SK-N-SH (cell line): ENCODE measurements around the gene CMA1. TPM values are rescaled to one million over a fixed set of nuclear protein-coding genes. Genes with fewer than 3 reads are reported as not detected.
"Not testable (repeated sequence)": the region's sequence is repeated elsewhere in the genome, so short reads cannot be mapped to it uniquely, and the experiment has no call there.

ENCODE experiments used
- CTCF ChIA-PET: fragments of 300-600, 350-600 bp; formaldehyde crosslinking; extraction: SDS; loops from one replicate; lab custom pipeline; 2021; lab: Yijun Ruan, JAX
- POLR2A ChIA-PET: fragments of 350-600 bp; sonication (Branson Sonifier 250); formaldehyde crosslinking; extraction: SDS; loops from one replicate; lab custom pipeline; 2020; ENCODE audit warnings: antibody characterized with exemption, inconsistent platforms; lab: Yijun Ruan, JAX
- DNase-seq: peaks from one replicate; pipeline ENCODE4 v3.0.0; 2012
- H2AFZ ChIP-seq: fragments of 200-600 bp; sonication (generic); 2 replicates; pipeline ENCODE4 v1.8.1; 2016; ENCODE audit warnings: antibody characterized with exemption, mild to moderate bottlenecking, low read depth
- H3F3A ChIP-seq: fragments of 200-600 bp; sonication (generic); replicated peaks from 2 replicates; pipeline ENCODE3; 2016; ENCODE audit warnings: antibody characterized with exemption, mild to moderate bottlenecking; ENCODE audit not compliant: insufficient read depth
- H3K27ac ChIP-seq, 2 experiments: fragments of 200-500 bp in 1 of 2; fragments of 200-600 bp in 1 of 2; sonication (Bioruptor generic) in 1 of 2; sonication (generic), shearing (Covaris generic) in 1 of 2; 2 replicates each; pipeline versions ENCODE4 v1.5.1 to v1.6.1; 2014 to 2016; ENCODE audit warnings: low read depth in 2 of 2, inconsistent platforms in 1 of 2, low read length in 1 of 2, mild to moderate bottlenecking in 1 of 2, mixed read lengths in 1 of 2
- H3K27me3 ChIP-seq: fragments of 200-600 bp; sonication (generic), shearing (Covaris generic); 2 replicates; pipeline ENCODE4 v1.6.1; 2016; ENCODE audit warnings: mixed run types; ENCODE audit not compliant: insufficient read depth
- H3K36me3 ChIP-seq, 2 experiments: fragments of 200-500 bp in 1 of 2; fragments of 200-600 bp in 1 of 2; sonication (Bioruptor generic) in 1 of 2; sonication (generic) in 1 of 2; replicated peaks in 1 of 2; 2 replicates each; pipeline versions ENCODE3 to v1.5.1; 2014 to 2016; ENCODE audit warnings: low read length in 1 of 2, mild to moderate bottlenecking in 1 of 2; ENCODE audit not compliant: insufficient read depth in 2 of 2, control insufficient read depth in 1 of 2
- H3K4me1 ChIP-seq, 2 experiments: fragments of 200-500 bp in 1 of 2; fragments of 200-600 bp in 1 of 2; sonication (Bioruptor generic) in 1 of 2; sonication (generic), shearing (Covaris generic) in 1 of 2; 2 replicates each; pipeline versions ENCODE4 v1.5.1 to v1.6.1; 2014 to 2016; ENCODE audit warnings: low read depth in 1 of 2, low read length in 1 of 2, mixed run types in 1 of 2; ENCODE audit not compliant: insufficient read depth in 2 of 2, control insufficient read depth in 1 of 2
- H3K4me2 ChIP-seq: fragments of 200-600 bp; sonication (generic), shearing (Covaris generic); 2 replicates; pipeline ENCODE4 v1.6.1; 2017; ENCODE audit warnings: mixed run types
- H3K4me3 ChIP-seq, 2 experiments: fragments of 200-500 bp in 1 of 2; fragments of 200-600 bp in 1 of 2; sonication (Bioruptor generic) in 1 of 2; sonication (generic), shearing (Covaris generic) in 1 of 2; 2 replicates each; pipeline versions ENCODE4 v1.5.1 to v1.8.1; 2014 to 2016; ENCODE audit warnings: low read depth in 2 of 2, inconsistent platforms in 1 of 2, low read length in 1 of 2, mild to moderate bottlenecking in 1 of 2, mixed read lengths in 1 of 2, moderate library complexity in 1 of 2
- H3K79me2 ChIP-seq: fragments of 200-600 bp; sonication (generic); 2 replicates; pipeline ENCODE4 v1.8.1; 2017; ENCODE audit warnings: mild to moderate bottlenecking; ENCODE audit not compliant: insufficient read depth
- H3K9ac ChIP-seq: fragments of 200-600 bp; sonication (generic); 2 replicates; pipeline ENCODE4 v1.6.1; 2017; ENCODE audit warnings: mixed run types
- H3K9me2 ChIP-seq: fragments of 200-600 bp; sonication (generic); 2 replicates; pipeline ENCODE4 v1.6.1; 2017; ENCODE audit warnings: mixed run types
- H3K9me3 ChIP-seq: fragments of 200-600 bp; sonication (generic); 2 replicates; pipeline ENCODE4 v1.6.1; 2017; ENCODE audit warnings: mixed run types, mild to moderate bottlenecking, moderate library complexity
- H4K20me1 ChIP-seq: fragments of 200-600 bp; sonication (generic); 2 replicates; pipeline ENCODE4 v1.6.1; 2017; ENCODE audit warnings: mild to moderate bottlenecking, mixed run types; ENCODE audit not compliant: insufficient read depth
- GABPA ChIP-seq: IDR thresholded peaks from 2 replicates; pipeline ENCODE4 v1.4.0; 2012; ENCODE audit warnings: low read depth, mild to moderate bottlenecking
- IRF3 ChIP-seq: fragments of 150-350 bp; IDR thresholded peaks from 2 replicates; pipeline ENCODE4 v1.6.1; 2016; ENCODE audit warnings: mild to moderate bottlenecking, low read depth, low read length
- MEF2A ChIP-seq: IDR thresholded peaks from 2 replicates; pipeline ENCODE4 v1.4.0; 2012; ENCODE audit warnings: low read depth, borderline replicate concordance
- NRF1 ChIP-seq: IDR thresholded peaks from 2 replicates; pipeline ENCODE4 v1.6.1; 2012; ENCODE audit warnings: low read depth, mild to moderate bottlenecking, low read length
- POLR2AphosphoS5 ChIP-seq: IDR thresholded peaks from 2 replicates; pipeline ENCODE4 v1.6.1; 2012; ENCODE audit warnings: low read depth, low read length
- REST ChIP-seq: IDR thresholded peaks from 2 replicates; pipeline ENCODE4 v1.6.1; 2012; ENCODE audit warnings: mild to moderate bottlenecking, low read depth, low read length, moderate library complexity
- SMC3 ChIP-seq: IDR thresholded peaks from 2 replicates; pipeline ENCODE4 v1.6.1; 2012; ENCODE audit warnings: low read depth, low read length, improper control_type of control experiment
- TCF12 ChIP-seq: IDR thresholded peaks from 2 replicates; pipeline ENCODE4 v1.4.0; 2012
- USF2 ChIP-seq: fragments of 150-350 bp; IDR thresholded peaks from 2 replicates; pipeline ENCODE4 v1.6.1; 2017; ENCODE audit warnings: antibody characterized with exemption, low read length, low read depth, borderline replicate concordance
- whole genome bisulfite sequencing: methylation state at CpG from one replicate; pipeline ENCODE4 v1.1.6; 2017; ENCODE audit warnings: low lambda C conversion rate; 5-methylcytosine and 5-hydroxymethylcytosine counted together
- polyA plus RNA-seq, 3 experiments: library from polyadenylated mRNA; depleted of rRNA; stranded (reverse); fragments of >200 nt; gene quantifications; 2 replicates each; pipeline ENCODE4 v1.2.3, GENCODE V29; 2012

The CMA1 gene
- polyA plus RNA-seq (2012; rRNA removed) = not detected in 2 replicates
- not detected in 2 replicates for polyA plus RNA-seq (2012; cell fraction: cytosol; rRNA removed)
- polyA plus RNA-seq (2012; cell fraction: nucleus; rRNA removed) = not detected in 2 replicates

- Histone ChIP-seq H3K36me3 (no peaks in the 10 kb centered on the region), H2AFZ (no peak within 1 kb of the TSS), H3K4me3 (no peak within 1 kb of the TSS), H3F3A (no peaks in the 10 kb centered on the region), H3K4me2 (no peak within 1 kb of the TSS), H3K79me2 (no peaks in the 10 kb centered on the region), H3K9me2 (no peaks in the 10 kb centered on the region), H3K4me1 (no peaks in the 10 kb centered on the region), H3K9me3 (no peaks in the 10 kb centered on the region), H3K27ac (no peak within 1 kb of the TSS), H4K20me1 (no peaks in the 10 kb centered on the region), H3K27me3 (no peaks in the 10 kb centered on the region), H3K9ac (no peak within 1 kb of the TSS)
- POLR2A ChIA-PET = no interaction called here
- CTCF ChIA-PET = no interaction called here
- TF ChIP-seq POLR2AphosphoS5 (no peak), MEF2A (no peak), GABPA (no peak)
- no peak for DNase-seq
- WGBS = 0% methylated on average over 3 of the region's 3 CpGs
These were observed at the start of gene CMA1 for GRCh38 chr14:24508155-24508840. Gene CMA1 (minus strand): TSS chr14:24508265. CDS start chr14:24508235, 30 bp downstream.

- no peak overlapping the region for H3K9ac ChIP-seq
- POLR2A ChIA-PET = no interaction called here
- TF ChIP-seq TCF12 = no peak
- TF ChIP-seq POLR2AphosphoS5 = no peak
- no peak for TF ChIP-seq SMC3
- no peak for TF ChIP-seq NRF1
- TF ChIP-seq USF2 = no peak
- no peak for TF ChIP-seq REST
- no peak for TF ChIP-seq IRF3
- H3K9me3 ChIP-seq = no peaks in the 10 kb centered on the region
- H3K4me1 ChIP-seq = no peaks in the 10 kb centered on the region
- CTCF ChIA-PET = no interaction called here
- no peaks in the 10 kb centered on the region for H3K27me3 ChIP-seq
- H3F3A ChIP-seq = peaks cover 4% of the 10 kb centered on the region
- H3K79me2 ChIP-seq = no peaks in the 10 kb centered on the region
- no peaks in the 10 kb centered on the region for H3K36me3 ChIP-seq
- no peak overlapping the region for H3K4me2 ChIP-seq
- 1% methylated on average over 4 of the region's 4 CpGs for WGBS
- no peak for DNase-seq
- H3K4me3 ChIP-seq = no peak overlapping the region
- no peak overlapping the region for H2AFZ ChIP-seq
- H4K20me1 ChIP-seq = no peaks in the 10 kb centered on the region
- no peak overlapping the region for H3K27ac ChIP-seq
- no peaks in the 10 kb centered on the region for H3K9me2 ChIP-seq
These were observed 48.7 kb upstream of the CMA1 start for GRCh38 chr14:24556756-24557155.

GRCh38 chr14:24549064-24549463 is 41.0 kb upstream of the CMA1 start:
- H3K9me2 ChIP-seq, H3K9me3 ChIP-seq, DNase-seq, H3K27ac ChIP-seq, H3K79me2 ChIP-seq, H2AFZ ChIP-seq, H3K36me3 ChIP-seq, CTCF ChIA-PET, H3K4me1 ChIP-seq, H3K27me3 ChIP-seq, POLR2A ChIA-PET, H3K4me3 ChIP-seq, H3K9ac ChIP-seq, H3K4me2 ChIP-seq, H3F3A ChIP-seq, H4K20me1 ChIP-seq: not testable (repeated sequence)
- 0% methylated on average over 1 of the region's 1 CpG for WGBS
